Cerebellar nuclear complex (tissue), 1 donor: ENCODE measurements around the gene SLU7.

Source experiments
- DNase-seq, 2 experiments: peaks; one replicate each; lab custom pipeline; 2025; lab: John Stamatoyannopoulos, UW

SLU7 gene

DNA sequence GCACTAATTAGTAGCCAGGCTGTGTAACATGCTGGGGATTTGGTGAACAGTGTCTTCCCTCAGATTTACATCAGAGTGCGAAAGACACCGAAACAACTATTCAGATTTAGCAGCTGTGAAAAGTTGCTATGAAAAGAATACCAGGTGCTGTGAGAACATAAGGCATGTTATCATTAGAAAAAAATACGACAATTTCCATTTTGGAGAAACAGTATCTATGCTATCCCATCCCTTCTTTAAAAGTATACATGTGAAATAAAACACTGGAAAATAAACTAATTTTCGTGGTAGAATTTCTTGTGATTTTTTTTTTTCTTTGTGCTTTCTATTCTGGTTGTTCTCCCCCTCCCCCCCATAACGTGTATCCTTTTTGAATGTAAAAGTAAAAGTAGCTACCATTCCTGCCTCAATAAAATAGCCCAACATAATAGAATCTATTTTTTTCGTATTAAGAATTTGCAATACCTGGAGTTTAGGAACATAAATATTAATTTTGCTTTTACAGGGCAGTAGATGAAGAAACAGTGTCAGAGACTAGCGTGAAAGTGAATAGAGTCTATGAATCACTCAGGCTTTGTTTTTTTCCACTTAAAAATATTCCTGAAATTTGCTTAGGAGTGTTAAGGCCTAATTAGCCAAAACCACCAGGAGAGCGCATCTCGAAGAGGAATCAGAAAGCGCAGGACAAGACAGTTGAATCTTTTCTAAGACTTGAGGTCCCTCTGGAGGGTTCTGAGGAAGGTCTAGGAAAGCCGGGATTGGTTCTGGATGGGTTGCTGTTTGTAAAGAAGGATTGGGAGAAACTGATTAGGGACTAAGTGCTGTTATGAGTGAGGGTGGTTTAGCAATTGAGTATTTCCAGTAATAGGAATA, 813 bp upstream of the SLU7 start:
- DNase-seq, result no peak

DNA sequence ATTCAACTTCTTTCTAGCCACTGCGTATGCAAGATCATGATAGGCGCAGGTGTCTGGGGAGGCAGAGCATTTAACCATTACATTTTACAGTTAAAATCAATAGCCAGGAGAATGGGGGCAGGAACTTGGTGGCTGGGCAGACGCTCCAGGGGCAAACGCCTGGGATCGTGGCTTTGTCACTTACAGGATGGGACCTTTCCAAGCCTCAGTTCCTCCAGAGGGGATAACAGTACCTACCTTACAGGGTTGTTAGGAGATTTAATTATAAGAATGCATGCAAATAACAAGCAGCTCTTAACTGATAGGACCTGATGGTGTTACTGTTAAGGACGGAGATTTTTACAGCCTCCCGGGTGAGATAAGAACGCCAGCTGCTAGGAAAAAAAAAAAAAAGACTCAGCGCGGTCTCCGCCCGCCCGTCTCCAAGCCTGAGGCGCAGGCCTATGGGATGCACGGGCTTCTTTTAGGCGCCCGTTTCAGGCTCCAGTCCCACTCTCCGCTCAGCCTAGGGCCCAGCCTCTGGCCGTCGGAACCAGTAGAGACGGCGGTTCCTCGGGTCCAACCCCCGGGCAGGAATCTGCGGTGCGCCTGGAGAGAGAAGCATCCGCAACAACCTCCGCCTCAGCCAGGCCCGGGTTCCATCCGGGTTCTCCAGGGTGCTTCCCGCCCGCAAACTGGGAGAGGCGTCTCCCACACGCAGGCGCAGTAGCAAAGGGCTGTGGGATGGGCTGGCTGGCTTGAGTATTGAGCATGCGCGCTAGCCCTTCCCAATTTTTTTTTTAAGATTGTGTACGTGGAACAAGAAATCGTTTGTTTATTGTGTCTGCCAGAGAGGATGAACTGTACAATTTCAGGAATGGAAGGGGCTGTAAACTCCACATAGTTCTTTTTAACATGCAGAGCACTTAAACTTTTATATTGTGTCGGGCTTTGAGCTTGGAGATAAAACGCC, 19.2 kb downstream of the SLU7 start, which contains the start of gene FAM200C:
Gene FAM200C (minus strand): TSS at position 653 of the 952 bp plus-strand sequence. CDS start 4,564 bp downstream, outside the sequence.
- DNase-seq, result peak in 1 of 2 experiments; percentile 80

DNA sequence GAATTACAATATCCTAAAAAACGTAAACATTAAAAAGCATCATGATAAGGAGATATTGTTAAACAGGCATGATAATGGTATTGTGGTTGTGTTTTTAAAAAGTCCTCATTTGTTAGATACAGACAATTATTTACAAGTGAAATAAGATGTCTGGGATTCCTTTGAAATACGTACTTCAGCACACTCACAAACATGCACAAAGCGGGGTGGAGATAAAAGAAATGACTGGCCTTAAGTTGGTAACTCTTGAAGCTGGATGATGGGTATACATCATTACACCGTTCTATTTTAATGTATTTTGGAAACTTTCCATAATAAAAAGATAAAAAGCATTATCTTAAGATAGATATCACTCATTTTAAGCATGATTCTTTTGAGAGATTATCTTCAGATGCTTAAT, 20.1 kb downstream of the SLU7 start:
- no peak for DNase-seq

DNA sequence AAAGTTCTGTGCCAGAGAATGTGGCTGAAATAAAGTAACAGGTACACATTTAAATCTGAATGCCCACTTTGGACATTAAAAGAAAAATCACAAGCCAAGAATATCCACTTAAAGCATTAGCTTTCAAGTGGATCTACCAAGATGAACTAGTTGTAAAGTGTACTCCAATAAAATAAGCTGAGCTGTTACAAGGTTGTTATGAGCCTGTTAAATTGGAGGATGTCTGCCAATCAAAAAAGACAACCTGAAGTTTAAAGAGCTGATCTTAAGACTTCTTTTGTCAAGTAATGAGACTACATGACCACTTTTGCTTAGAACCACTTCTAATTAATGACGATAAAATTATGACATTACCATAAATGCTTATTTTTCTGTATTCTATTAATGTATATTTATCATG, 21.4 kb downstream of the SLU7 start:
- DNase-seq, result no peak

DNA sequence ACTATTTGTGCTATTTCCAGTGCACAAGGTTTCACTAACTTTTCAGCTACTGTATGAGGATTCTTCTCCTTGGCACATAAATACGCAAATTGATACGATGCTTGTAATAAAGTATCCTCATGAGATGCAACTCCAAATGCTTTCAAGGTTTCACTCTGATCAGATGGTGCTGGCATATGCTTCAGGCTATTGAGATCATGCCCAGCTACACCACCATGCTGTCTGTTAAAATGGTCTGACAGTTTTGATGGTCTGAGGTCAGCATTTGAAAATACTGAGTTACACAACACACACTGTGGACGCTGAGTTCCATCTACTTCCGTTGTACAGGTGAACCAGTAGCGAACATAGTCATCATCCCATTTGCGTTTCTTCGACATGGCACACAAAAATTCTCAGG, 23.8 kb downstream of the SLU7 start:
- DNase-seq, result no peak

DNA sequence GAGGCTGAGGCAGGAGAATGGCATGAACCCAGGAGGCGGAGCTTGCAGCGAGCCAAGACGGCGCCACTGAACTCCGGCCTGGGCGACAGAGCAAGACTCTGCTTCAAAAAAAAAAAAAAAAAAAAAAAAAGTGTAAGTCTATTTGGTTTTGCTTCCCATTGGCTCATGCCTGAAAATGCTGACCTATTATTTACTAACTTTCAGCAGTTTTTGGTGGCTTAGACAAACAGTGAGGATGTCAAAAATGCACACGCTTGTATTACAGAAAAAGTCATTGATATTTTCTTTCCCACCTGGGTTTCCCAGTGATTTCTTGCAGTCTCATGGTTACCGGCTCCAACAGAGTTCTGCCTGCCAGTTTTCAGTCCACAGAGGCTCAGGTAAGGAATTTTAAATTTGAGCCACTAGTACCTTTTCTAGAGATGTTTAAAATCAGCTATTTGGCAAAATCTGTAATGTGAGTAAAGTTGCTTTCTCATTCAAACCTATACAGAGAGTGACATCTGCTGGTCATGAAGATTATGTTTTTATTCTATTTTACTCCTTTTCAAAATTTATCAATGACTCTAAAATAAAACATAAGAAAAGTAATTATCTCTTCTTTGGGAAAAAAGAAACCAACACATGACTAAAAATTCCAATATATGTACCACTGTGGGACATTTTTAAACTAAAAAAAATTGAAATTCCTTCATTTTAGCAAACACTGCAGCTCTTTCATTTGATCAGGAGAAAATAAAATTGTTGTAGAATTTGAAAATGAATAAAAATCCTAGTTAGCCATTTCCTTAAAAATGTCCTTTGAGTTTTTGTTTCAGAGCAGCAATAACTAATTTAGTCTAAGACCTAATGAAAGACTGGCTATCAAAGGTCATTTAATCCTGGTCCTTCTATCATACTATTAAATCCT, 27.8 kb downstream of the SLU7 start:
- peak in 1 of 2 experiments; percentile 34 for DNase-seq

DNA sequence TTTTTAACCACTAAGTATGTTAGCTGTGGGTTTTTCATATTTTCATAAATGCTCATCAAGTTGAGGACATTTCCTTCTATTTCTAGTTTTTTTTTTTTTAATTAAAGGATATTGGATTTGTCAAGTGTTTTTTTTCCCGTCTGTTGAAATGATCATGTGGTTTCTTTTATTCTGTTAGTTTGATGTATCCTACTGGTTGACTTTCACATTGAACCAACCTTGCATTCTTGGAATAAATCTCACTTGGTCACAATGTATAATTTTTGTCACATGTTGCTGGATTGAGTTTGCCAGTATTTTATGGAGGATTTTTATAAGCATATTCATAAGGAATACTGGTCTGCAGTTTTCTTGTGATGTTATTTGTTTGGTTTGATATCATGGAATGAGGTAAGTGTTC, 31.4 kb downstream of the SLU7 start:
- no peak for DNase-seq

DNA sequence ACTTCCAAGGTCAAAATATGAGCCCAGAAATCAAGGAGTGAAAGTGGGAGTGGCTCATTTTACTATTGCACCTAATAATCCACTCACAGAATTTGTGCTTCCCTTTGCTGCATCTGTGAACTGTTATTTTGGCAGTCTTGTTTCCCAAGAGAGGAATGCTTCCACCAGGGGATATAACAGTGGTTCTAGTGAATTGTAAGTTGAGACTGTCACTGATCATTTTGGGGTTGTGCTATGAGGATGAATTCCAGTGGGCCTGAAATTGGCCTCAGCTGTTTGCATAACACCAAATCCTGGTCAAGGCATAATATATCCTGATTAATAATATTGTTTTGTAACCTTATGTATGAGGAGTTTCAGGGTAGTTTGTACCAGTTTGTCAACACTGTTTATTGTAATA, 33.4 kb downstream of the SLU7 start:
- no peak for DNase-seq

DNA sequence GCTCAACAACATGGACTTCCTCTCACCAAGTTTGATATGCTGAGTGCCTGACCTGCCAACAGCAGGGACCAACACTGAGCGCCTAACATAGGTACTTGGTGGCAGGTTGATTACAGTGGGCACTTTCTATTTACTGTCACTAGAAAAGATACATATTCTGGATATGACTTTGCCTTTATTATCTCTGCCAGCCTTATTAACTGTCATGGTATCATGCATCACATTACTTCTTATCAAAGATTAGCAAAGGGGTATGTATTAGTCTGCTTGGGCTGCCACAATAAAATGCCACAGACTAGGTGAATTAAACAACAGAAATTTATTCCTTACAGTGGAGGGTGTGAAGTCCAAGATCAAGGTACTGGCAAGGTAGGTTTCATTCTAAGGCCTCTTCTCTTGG, 34.2 kb downstream of the SLU7 start:
- no peak for DNase-seq

DNA sequence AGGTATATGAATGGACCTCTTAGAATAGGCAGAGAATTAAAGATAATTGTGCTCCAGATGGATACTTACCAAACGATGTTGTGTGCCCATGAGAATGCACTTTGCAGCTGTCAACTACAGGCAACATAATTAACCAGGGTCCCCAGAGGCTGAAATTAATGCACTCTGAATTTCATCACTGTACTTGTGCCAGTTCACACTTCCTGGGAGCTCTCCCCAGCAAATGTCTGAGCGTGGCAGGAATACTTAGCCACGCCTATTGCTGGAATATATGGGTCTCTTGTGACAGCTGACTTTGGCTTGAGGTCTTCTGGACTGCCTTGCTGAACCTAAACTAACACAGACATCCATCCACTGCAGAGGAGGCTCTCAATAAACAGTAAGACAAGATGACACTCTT, 36.5 kb downstream of the SLU7 start:
- DNase-seq, result no peak

DNA sequence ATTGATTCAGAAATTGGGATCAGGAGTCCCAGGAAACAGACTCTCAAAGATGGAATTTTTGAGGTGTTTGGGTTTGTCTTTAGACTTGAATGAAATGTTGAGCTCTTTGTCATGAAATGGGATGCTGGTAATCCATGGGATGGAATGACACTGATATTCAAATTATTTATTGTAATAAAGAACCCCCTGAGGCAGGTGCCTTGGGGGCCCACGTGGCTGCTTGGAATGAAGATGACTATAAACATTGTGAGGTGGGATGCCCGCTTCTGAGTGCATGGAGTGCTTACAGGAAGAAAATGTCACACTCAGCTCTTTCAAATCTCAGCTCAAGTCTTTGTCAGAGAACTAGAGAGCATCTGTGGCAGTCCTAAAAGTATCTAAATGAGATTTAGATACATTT, 38.8 kb downstream of the SLU7 start:
- DNase-seq, result no peak

DNA sequence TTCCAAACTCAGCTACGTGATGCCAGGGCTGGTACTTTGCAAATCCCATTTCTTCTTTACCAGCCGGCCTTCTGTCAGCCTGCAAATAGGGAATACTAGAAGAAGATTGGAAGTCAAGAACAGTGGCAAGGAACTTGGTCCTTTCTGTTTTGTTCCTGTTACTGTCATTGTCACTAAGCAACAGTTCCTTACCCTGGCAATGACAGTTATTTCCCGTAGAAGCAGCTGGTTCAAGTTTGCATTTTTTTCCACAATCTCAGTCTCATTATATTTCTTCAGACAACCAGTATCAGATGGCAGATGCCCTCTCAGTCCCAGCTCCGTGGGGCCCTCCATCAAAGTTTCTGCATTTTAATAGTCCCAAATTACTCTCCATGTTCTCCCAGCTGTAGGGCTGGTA, 39.4 kb downstream of the SLU7 start:
- no peak for DNase-seq

DNA sequence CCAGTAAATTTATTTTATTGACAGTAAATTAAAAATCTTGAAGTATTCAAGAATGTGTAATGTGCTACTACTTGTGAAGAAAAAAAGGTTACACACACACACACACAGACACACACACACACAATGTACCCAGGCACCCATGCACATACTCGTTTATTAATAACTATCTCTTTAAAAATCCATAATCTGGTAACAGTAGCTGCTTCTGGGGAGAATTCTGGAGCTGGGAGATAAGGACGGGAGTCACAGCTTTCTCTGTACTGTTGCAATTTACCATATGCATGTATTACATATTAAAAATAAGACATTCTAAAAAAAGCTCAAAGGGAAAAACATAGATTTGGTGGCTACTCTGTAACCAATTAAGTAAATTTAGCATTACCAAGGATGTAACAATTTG, 40.6 kb downstream of the SLU7 start:
- no peak for DNase-seq

DNA sequence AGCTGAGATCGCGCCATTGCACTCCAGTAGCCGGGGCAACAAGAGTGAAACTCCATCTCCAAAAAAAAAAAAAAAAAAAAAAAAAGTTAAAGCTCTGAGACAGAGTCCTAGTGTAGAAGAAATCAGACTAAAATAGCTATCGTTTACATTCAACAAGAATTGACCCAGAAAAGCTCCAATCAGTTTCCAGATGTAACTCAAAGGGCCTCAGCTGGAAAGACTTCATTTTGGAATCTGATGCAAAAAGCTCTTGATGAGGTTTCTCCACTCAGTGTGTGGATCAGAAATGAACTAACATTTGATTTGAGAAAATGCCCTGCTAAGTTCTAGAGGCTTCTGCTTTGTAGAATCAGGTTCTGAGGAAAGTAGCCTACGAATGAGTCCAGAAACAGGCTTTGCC, 41.2 kb downstream of the SLU7 start:
- no peak for DNase-seq

DNA sequence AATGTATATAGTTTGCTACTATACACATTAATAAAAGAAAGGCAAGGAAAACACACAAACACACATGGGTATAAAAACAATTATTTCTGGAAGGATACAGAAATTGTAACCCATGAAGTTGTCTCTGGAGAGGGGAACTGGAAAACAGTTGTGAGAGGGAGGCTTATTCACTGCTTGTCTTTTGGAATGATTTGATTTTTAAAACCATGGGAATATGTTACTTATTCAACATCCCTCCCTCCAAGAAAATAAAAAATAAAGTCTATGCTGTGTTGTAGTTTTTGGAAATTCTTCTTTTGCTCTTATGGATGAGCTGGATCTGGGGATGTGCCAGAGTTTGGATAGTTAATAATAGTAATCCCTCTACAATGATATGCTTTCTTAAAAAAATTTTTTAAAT, 42.5 kb downstream of the SLU7 start:
- DNase-seq, result no peak

DNA sequence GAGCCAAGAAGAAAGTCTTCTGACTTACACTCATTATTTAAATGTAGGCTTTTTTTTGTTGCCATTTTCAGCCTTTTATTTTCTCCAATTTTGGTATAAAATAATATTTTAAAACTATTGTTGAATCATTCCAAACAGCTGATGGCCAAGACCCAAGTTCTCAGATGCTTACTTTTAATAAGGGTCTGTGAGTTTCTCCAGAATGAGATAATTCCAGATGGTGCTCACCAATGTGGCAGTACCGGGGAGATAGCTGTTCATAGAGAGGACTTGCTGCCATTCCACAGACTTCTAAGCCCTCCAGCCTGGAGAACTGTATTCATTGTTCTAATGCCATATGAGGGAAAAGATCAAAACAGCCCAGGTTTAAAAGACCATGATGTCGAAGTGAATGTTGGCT, 43.2 kb downstream of the SLU7 start:
- DNase-seq, result no peak

DNA sequence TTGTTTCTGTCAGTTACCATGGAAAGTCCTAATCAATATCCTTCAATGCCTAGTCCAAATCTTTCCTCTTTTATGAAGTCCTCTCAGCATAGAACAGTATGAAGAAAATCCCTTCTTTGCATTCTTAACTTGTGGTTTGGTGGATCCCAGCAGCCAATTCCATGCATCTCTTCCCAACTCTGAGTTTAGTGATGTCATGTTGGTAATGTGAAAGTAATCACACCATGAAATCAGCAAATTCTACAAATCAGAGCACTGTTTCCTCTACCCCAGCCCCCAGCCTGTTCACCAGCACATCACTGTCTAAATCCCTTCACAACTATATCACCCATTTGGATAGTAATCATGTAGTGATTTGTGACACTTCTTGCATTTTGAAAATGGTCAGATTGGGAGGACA, 43.7 kb downstream of the SLU7 start:
- DNase-seq, result no peak

DNA sequence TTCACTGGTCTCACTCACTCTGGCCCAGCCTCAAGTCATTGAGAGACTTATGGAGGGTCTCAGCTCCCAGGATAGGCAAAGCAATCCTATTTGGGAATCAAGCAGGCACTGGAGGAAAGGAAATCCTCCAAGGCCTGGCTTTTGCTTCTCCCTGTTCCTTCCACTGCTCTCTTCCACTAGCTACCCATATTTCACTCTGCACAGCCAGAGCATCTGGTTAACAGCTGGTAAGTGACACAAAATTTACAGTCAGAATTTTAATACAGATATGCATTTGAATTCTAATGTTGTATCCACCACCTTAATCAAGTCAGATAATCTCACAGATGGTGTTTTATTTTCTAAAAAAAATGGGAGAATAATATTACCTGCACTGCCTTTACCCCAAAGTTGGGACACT, 47.6 kb downstream of the SLU7 start:
- no peak for DNase-seq

DNA sequence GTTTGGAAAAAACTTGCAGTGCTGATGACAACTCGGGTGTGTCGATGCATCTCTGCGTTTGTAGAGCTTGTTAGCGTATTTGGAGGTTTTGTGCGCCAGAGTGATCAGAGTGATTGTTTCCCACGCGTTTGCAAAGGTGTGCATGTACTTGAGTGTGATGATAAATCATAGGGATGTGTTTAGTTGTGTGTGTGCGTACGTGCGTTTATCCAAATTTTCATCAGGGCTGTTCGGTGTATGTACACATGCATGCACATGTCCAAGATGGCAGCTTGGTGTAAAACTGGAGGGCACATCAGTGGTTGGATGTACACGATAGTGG, 48.2 kb downstream of the SLU7 start:
- DNase-seq, result no peak

DNA sequence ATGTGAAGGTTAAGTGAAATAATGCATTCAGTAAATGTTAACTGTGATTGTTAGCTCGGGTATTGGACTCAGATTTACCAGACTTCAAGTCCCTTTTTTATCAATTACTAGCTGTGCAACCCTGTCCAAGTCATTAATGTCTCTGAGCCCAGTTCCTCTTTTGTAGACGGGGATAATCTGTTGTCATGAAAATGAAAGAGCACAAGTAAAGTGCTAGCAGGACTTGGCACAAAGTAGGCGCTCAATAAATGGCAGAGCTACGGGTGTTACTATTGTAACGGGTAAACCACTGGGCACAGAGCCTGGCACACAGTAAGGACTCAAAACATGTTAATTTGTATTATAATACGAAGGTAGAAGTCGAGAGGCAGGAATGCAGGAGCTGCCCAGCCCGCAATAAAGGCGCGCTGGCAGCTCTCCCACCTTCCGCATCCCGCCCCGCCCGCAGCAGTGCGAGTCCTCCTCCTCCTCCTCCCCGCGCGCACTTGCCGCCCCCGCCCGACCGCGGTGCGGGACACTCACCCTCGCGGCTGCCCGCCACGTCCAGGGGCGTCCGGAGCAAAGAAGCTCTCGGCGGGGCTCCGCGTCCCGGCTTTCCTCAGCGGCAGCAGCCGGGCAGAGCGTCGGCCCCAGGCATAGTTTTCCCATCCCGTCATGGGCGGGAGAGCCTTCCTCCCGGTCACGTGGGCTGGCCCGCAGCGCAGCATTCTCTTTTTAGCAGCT, 48.7 kb downstream of the SLU7 start, which contains the start of gene C1QTNF2:
Gene C1QTNF2 (minus strand): TSS at position 637 of the 723 bp plus-strand sequence. CDS start 15,615 bp downstream, outside the sequence.
- no peak for DNase-seq

DNA sequence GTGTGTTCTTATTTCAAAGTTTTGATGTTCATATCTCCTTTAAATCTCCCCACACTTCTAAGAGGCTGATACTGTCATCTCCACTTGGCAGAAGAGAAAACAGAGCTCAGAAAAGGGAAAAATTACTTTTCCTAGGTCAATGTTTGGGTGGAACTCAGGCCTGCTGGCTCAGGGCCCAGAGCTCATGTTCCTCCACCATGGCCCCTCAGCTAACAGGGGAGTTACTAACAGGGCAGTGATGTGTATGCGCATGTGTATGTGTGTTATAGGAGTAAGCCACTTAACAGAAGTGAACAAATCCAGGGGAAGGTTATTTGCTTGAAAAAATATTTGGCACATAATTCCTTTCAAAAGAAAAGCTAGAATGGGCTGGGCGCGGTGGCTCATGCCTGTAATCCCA, 51.0 kb downstream of the SLU7 start:
- no peak for DNase-seq
